Eye (tissue), 1 donor: ENCODE data around the gene JARID2.
A peak's percentile ranks its signal among the peaks of the same experiment; 100 is the strongest.

Experiments used
- DNase-seq: peaks from one replicate; pipeline ENCODE4 v3.0.0-alpha.2; 2015

The JARID2 gene

DNA sequence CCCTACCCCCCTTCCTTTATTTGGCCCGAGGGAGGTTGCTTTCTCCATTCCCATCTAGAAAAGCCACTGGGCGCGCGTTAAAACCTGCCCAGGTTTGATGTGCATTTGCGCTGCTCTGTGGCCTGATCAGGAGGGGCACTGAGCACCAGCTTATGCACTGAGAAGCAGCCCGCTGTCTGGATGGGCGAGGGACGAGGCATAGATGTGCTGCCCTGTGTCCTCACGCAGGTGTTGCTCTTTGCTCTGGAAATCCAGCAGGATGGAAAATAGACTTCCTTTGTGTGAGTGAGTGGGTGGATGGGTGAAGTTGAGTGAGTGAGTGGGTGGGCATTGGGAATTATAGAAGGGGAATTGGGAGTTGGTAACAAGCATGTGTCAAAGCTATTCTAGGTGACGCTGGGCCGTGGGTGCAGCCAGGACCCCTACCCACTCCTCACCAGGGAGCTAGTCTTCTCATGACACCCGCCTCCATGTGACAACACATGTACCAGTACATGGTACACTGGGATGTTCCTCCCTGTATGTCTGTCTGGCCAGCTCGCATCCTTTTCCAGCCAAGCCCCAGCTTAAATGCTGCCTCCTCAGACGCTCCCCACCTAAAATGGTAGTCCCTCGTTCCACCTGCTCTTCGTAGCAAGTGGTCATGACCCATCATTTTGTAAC, 254.3 kb downstream of the JARID2 start:
- no peak for DNase-seq

DNA sequence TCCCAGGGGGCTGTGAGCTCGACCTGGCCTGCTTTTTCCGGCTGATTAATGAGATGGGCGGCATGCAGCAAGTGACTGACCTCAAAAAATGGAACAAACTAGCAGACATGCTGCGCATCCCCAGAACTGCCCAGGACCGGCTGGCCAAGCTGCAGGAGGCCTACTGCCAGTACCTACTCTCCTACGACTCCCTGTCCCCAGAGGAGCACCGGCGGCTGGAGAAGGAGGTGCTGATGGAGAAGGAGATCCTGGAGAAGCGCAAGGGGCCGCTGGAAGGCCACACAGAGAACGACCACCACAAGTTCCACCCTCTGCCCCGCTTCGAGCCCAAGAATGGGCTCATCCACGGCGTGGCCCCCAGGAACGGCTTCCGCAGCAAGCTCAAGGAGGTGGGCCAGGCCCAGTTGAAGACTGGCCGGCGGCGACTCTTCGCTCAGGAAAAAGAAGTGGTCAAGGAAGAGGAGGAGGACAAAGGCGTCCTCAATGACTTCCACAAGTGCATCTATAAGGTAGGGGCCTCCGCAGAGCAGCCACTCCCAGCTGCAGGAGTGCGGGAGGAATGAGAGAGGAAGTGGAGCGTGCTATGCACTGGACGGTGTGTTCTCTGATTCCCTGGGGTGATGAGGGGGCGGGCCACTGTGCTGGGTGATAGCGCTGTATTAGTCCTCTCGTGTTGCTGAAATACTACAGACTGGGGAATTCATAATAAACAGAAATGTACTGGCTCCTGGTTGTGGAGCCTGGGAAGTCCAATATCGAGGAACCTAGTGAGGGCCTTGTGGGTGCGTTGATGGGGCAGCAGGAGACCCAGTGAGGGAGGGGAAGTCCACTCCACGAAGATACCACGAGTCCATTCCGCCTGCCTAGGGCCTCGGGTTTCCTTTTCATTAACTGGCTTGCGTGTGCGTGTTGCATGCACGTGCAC, 255.3 kb downstream of the JARID2 start:
- no peak for DNase-seq

DNA sequence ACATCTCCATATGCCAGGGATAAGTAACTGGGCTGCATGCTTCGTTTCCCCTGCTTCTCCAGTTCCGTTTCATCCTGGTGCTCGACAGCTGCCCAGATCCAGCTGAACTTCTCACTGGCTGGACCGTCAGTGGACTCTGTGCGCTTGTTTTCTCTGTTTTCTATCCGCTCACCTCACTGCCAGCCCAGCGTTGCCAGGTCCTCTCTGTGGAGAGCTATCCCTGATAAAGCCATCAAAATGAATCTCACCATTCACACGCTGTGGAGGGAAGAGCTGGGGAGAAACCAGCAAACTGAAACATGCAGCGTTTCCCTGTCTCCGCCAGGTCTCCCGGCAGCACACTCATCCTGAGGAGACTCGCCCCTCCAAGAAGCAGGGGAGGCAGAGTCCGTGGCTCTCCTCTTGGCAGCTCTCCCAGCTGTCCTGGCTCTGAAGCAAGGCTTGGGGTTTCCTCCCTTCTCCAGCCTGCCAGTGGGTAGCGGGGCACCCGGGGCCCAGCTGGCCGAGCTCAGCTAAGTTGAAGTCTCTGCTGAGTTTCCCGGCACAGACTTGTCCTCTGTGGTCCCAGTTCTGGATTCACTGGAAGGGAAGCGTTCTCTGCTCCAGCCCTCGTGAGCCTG, 256.1 kb downstream of the JARID2 start:
- peak; percentile 62 for DNase-seq

DNA sequence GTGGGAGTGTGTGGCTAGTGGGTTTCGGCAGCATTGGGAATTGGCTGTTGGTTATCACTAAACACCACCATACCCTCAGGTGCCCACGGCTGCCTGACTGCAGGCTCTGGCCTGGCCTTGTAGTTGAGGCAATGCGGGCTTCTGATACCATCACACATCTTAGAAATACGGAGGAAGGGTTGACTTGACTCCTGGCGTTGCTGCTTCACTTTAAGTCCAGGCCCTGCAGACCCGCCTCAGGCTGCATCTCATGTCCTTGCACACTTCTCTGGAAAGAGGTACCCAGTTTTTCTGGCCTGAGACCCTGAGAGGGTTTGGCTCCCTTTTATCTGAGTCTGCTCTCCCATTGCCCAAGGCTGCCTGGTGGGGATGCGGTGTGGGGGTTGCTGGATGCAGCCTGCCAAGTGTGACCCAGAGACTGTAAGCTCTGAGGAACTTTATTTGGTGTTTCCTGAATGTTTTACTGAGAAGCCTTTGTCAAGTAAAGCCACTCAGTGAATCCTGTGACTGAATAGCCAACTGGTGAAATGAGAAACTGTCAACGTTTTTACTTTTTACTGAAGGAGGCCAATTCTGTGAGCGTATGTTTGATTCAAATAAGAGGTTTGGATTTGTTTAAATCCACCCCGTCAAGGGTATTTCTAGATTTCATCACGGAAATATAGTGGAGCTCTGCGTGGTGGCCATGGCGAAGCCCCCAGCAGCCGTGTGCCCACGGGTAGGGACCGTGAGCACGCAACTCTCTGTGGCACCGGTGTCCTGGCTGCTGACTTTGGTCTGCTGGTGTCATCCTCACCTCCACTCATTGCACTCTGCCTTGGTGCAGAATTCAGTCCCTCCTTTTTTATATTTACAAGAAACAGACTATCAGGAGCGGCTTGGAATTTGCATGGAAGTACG, 256.8 kb downstream of the JARID2 start:
- no peak for DNase-seq

DNA sequence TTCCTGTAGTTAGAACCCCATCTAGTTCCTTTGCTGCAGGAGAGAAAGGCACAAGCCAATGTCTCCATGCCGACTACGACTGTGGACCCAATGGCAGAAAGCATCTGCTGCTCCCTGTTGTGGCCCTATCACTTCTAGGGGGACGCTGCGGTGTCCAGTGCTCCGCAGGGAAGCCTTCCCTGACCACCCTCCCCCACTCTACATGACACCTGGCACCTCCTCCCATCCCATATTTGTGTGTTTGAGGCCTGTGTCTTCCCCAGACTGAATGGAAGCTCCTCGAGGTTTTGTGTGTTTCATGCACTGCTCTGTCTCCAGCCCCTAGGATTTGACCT, 257.4 kb downstream of the JARID2 start:
- no peak for DNase-seq

DNA sequence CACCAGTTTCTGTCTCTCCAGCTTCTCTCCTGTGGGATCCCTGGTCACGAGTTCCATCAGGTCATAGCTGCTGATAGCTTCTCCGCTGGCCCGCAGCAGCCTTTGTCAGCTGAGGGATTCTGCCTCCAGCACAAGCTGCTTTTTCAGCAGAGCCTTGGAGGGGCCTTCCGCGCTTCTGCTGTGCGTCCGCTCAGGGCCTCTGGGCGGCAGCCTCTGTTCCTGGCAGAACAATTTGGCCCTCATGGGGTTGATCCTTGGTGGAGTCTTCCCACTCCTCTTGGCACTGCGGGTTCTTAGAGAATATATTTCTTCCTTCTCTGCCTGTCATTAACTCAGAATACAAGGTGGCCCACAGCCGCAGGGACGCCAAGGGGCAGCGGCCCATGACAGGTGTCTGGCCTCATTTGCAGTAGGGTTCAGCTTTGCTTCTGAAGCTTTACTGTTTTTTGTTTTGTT, 258.2 kb downstream of the JARID2 start:
- peak; percentile 51 for DNase-seq

DNA sequence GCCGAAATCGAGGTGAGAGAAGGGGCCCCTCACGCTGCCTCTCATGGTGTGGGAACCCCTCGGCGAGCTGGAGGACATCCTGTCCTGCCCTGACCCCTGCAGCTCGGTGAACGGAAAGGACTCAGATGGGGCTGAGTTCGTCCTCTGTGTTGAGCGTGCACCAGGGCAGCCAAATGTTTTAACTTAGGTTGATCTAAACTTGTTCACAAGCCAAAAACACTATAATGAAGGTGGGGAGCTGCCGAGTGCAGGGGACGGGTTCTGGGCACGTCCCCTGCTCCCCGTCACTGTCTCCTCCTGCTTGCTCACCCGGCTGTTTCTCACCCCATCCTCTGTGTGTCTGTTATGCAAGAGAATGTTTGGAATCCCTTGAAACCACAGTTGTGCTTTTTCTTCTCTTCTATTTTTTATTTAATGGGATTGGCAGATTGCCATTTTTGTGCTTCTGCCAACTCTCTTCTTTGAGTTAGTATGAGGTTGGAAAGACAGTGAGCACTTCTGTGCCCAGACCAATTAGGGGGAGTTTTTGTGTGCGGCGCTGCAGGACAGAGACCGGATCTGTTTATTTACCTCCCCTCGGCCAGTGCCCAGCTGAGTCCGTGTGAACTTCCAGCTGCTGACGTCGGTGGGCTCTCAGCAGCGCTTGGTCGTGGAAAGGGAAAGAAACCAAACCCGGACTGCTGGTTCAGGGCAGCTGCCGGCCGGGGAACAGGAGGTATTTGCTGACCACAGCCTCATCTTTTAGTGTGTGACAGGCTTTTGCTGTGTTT, 258.9 kb downstream of the JARID2 start:
- peak; percentile 92 for DNase-seq

DNA sequence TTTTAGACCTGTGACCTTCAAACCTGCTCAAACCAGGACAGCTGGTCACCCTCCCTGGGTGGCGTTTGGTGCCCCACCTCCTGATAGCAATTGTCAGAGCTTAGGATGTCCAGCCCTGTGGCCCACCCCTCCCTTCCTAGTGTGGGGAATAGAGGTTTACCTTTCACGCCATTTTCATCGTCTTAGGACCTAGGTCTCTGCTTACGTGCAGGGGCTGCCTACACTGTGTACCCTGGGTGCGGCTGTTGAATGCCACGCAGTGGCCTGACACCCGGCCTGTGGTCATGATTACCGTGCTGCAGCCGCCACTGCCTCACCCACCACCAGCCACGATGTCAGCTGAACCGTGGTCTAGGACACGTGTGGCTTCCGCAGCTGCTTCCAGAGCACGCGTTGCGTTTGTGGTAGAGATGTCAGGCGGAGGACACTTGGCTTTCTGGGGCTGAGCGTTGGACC, 259.6 kb downstream of the JARID2 start:
- DNase-seq, result no peak

DNA sequence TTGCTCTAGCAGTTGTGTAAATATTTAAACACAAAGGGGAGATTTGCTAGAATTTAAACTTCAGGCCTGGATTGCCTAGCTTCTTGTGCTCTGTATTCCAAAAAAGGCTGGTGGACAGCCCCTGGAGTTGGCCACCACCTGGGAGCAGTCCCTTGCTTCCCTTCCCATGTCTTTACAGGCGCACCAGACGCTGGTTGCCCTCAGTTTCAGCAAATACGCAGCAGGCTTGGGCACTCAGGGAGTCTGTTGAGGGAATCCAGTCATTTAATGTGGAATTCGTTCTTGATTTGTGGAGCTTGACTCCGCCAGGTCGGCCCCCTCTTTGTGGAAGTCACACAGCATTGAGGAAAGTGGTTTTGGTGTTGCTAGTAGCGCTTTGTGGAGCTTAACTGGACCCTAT, 260.2 kb downstream of the JARID2 start:
- DNase-seq, result no peak

DNA sequence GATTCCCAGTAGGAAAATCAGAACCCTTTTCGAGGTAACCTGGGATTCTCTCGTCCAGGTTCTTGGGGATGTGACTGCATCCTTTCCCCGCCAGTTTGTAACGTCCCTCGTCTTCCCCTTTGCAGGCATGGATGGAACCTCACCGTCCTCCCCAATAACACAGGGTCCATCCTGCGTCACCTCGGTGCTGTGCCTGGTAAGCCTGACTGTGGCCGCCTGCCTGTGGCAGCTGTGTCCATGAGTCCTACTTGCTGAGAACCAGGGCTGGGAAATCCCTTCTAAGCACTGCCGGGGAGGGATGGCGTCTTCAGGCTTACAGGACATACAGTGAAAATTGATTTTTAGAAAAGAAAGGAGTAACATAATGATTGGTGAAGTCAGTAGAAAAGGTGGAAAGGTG, 261.4 kb downstream of the JARID2 start:
- DNase-seq, result no peak

DNA sequence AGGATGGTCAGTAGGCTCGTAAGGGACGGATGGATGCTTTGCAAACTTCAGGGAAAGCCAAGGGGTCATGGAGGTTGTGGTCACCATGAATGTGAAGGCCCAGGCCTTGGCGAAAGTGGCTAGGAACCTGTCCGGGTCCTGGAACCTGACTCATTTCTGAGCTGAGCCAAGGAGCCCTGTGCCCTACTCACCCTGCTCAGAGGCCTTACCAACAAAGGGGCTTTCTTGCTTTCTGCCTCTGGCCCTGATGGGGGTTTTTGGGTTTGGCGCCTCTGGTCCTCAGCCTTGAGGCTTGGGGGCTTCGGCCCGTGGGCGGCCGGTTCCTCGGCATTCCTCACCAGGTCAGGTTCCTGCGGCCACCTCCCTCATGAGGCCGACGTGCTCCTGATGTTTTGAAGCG, 261.9 kb downstream of the JARID2 start:
- no peak for DNase-seq

DNA sequence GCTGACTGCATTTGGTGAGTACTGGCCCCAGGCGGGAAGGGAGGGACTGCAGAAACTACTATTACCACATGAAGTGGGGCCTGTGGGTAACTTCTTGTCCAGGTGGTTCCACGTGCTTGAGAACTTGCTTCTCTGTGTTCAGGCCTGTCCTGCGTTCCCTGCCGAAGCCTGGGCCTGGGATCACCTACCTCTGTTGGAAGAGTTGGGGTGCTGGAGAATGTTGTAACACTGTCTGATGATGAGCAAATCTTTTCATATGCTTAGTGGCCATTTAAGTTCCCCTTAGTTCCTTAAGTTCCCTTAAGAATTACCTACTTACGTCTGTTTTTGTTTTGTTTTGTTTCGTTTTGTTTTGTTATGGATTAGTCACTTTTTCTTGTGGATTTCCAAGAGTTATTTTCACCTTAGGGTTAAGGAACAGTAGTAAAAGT, 262.6 kb downstream of the JARID2 start:
- no peak for DNase-seq

DNA sequence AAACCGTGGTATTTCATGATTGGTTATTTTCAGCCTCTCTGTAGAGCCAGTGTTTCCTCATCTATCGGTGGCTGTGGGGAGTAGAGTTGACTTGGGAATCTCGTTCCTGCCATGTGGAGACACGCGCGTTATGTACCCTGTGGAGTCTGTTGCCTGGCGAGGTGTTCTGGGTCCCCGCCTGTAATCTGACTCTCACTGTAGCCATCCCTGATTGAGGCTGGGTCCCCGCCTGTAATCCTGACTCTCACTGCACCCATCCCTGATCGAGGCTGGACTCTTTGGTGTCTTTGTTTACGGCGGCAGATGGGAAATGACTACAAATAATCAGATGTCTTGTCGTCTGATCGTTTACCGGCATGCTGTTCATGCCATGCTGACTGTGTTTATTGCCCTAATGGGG, 263.1 kb downstream of the JARID2 start:
- DNase-seq, result no peak

DNA sequence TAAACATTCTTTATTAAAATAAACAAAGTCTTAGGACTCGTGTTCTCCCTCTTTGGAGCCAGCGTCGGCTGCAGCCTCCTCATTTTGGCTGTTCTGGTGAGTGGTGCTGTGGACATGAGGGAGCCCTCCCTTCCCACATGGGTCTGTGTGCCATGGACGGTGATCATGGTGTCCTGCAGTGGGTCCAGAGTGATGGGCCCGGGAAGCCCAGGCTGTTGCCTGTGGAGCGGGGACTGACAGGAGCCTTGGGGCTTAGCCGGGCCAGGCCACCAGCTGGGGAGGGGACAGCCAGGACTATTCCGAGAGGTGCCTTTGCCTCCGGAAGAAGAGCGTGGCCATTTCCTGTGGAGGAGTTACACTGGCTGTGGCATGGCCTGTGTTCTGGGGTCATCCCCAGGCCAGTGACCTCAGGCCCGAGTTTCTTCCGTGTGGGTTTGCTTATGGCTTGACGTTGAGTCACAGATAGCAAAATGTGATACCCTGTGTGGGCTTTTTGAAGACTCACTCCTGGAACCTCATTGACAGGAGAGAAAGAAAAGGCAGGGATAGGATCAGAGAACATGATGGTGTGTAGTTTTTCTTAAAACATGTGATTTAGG, 263.6 kb downstream of the JARID2 start:
- no peak for DNase-seq

DNA sequence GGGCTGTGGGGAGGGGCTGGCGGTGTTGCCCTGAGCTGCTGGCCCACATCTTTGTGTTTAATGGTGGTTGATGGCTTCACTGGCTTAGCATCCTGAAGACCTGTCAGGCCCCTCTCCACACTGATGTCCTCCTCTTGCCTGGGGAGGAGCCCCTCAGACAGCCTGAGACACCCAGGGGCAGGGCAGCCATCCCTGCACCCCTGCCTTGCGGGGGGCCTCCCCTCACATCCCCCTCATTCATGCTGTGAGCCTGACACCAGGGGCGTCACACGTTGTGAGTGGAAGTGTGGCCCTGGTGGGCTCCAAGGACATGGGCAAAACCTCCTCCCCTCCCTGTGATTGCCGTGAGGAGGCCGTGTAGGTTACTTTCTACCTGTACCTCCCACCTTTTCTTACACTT, 264.3 kb downstream of the JARID2 start:
- no peak for DNase-seq

DNA sequence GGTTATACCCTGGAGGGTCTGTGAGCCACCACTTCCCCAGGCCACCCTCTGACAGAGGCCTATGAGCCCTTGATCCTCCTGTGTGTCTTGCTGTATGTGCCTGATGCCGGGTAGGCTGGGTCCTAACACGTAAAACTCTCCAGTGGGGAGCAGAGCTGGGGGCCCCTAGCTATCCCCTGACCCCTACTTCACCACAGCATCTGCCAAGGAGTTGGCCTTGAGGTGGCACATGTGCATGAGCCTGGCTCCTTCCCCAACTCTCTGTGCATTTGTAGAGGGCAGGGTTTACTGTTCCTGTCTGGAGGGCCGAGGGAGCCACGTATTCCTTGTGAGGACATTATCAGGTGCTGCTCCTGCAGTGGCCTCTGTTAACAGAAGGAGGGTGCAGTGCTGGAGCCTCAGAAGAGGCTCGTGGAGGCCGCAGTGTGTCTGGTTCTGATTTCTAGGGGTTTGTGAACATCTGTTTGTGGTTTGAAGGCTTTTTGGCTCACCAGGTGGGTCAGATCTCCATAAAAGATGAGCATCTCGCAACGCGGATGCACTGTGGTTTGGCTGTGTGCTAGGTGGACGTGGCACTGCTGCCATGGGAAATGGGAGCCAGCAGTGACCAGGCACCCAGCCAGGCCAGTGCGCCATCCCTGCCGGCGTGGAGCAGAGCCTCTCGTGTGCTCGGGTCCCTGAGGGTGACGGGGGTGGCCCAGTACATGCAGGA, 264.8 kb downstream of the JARID2 start:
- DNase-seq, result no peak

DNA sequence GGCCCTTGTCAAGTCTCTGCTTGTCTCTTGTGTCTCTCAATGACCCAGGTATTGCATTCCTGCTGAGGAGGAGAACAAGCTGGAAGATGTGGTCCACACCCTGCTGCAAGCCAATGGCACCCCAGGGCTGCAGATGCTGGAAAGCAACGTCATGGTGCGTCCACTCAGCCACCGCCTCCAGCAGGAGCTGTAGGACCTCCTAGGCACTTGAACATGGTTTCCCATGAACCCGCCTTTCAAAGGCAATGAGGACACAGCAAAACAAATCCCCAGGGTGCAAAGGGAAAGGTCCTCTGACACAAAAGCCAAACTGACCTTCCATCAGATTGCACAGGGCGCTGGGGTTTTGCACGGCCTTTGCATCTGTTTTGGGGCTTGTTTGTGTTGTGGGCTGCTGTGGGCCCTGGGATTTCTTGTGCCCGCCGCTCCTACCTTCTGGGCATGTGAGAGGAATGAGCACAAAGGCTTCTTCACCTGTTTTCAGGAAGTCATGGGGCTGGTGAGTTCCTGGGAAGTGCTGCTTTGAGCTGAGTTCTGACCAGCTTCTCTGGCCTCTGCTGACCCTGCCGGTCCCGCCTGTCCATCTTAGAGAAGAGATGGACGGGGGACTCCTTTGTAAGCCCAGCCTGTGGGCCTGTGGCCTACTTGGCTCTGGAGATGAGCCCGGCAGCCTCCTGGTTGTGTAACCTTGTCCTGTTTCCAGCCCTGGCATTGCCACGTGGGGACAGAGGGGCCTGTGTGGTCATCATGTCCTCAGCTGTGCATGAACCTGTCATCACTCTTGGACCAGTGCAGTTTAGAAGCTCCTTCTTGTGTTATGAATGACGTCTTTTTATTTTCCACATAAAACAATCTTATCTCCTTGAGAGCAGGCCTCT, 265.6 kb downstream of the JARID2 start:
- no peak for DNase-seq

DNA sequence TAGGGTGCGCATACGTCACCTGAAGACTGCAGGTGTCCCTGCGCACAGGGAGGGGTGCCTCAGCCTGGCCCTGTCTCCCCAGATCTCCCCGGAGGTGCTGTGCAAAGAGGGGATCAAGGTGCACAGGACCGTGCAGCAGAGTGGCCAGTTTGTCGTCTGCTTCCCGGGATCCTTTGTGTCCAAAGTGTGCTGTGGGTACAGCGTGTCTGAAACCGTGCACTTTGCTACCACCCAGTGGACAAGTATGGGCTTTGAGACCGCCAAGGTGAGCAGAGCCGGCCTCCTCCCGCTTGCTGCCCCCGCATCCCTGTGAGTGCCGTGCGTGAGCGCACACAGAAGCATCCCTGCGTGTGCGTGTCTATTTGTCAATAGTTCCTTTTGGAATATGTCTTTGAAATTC, 266.3 kb downstream of the JARID2 start:
- DNase-seq, result peak; percentile 52

DNA sequence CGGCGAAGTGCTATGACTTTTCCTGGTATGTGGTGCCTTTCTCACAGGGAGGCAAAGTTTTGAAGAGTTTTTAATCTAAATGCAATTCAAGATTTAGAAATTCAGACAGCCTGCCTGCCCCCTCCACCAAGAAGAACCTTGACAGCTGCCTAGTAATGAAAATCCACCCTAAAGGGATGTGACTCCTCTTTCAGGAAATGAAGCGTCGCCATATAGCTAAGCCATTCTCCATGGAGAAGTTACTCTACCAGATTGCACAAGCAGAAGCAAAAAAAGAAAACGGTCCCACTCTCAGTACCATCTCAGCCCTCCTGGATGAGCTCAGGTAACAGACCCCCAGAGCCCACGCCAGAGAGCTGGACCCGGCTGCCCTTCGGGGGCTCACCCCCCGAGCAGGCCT, 266.9 kb downstream of the JARID2 start:
- DNase-seq, result no peak
